Upper lobe of right lung (tissue), 1 donor: ENCODE measurements around the gene MERTK. TPM values are rescaled to one million over a fixed set of nuclear protein-coding genes. Genes with fewer than 3 reads are reported as not detected.
"Not testable (repeated sequence)": the region's sequence is repeated elsewhere in the genome, so short reads cannot be mapped to it uniquely, and the experiment has no call there.

ENCODE experiments used
- ATAC-seq: fragments of 200-7000 bp; cut with Tn5 transposase; one replicate; pipeline ENCODE4 v1.9.1; 2020; ENCODE audit warnings: mild to moderate bottlenecking, moderate library complexity
- DNase-seq: peaks from one replicate; pipeline ENCODE4 v3.0.0-alpha.2; 2020
- H3K27ac ChIP-seq: fragments of 200-600 bp; one replicate; pipeline ENCODE4 v1.8.0; 2022
- H3K27me3 ChIP-seq: fragments of 200-600 bp; one replicate; pipeline ENCODE4 v1.8.0; 2022; ENCODE audit warnings: mild to moderate bottlenecking
- H3K36me3 ChIP-seq: fragments of 200-600 bp; one replicate; pipeline ENCODE4 v1.8.0; 2022
- H3K4me1 ChIP-seq: fragments of 200-600 bp; one replicate; pipeline ENCODE4 v1.8.0; 2022
- H3K4me3 ChIP-seq: fragments of 200-600 bp; one replicate; pipeline ENCODE4 v1.8.0; 2022; ENCODE audit warnings: mild to moderate bottlenecking
- H3K9me3 ChIP-seq: fragments of 200-600 bp; one replicate; pipeline ENCODE4 v1.8.0; 2022
- CTCF ChIP-seq: fragments of 200-600 bp; IDR thresholded peaks from one replicate; pipeline ENCODE4 v1.8.0; 2022; ENCODE audit warnings: antibody characterized with exemption
- intact Hi-C: fragments of 100-400 bp; cut with DNase I; formaldehyde crosslinking; loops from one replicate; pipeline ENCODE4 v1.11.0; 2022
- total RNA-seq: library from RNA; stranded (reverse); fragmentation: NEBNext Ultra II Directional; extraction: Animal tissue kit (Norgen Biotek cat#: 25700); gene quantifications from one replicate; pipeline ENCODE4 v1.2.1, GENCODE V29; 2021
- donor health status: DM: no; HTN: yes; CAD: no; lungs with severe emphysema.

MERTK gene
- total RNA-seq, 1 donor from 2014 or later: 17.3 TPM

- no peak overlapping the region for H3K27ac ChIP-seq
- no peak for DNase-seq
- intact Hi-C loops: no loop called here
Observed at GRCh38 chr2:112033600-112033999, 135.2 kb downstream of the MERTK start.

GRCh38 chr2:112034924-112035323 is 136.5 kb downstream of the MERTK start:
- Histone ChIP-seq H3K27me3 (no peaks in the 10 kb centered on the region), H3K36me3 (no peaks in the 10 kb centered on the region), H3K27ac (no peak overlapping the region), H3K4me1 (peaks cover 25% of the 10 kb centered on the region), H3K9me3 (no peaks in the 10 kb centered on the region), H3K4me3 (no peak overlapping the region)
- intact Hi-C loops: no loop called here
- no peak for TF ChIP-seq CTCF
- DNase-seq (no peak), ATAC-seq (no peak)

More at GRCh38 chr2:112033600-112033999, 135.2 kb downstream of the MERTK start:
- Histone ChIP-seq H3K9me3 (no peaks in the 10 kb centered on the region), H3K4me1 (peaks cover 25% of the 10 kb centered on the region), H3K27me3 (no peaks in the 10 kb centered on the region), H3K36me3 (no peaks in the 10 kb centered on the region), H3K4me3 (no peak overlapping the region)
- no peak for ATAC-seq
- TF ChIP-seq CTCF: no peak

GRCh38 chr2:112035786-112036185 is 137.4 kb downstream of the MERTK start:
- peaks cover 25% of the 10 kb centered on the region for H3K4me1 ChIP-seq
- no peak overlapping the region for H3K27ac ChIP-seq
- no peak overlapping the region for H3K4me3 ChIP-seq
- H3K36me3 ChIP-seq: no peaks in the 10 kb centered on the region
- intact Hi-C loops: no loop called here
- ATAC-seq (no peak), DNase-seq (no peak)
- H3K27me3 ChIP-seq: no peaks in the 10 kb centered on the region
- H3K9me3 ChIP-seq: no peaks in the 10 kb centered on the region
- no peak for TF ChIP-seq CTCF

GRCh38 chr2:112039556-112039955 is 141.1 kb downstream of the MERTK start:
- H3K9me3 ChIP-seq, ATAC-seq, H3K4me3 ChIP-seq, DNase-seq, H3K27ac ChIP-seq, H3K4me1 ChIP-seq, H3K36me3 ChIP-seq, intact Hi-C loops, H3K27me3 ChIP-seq: not testable (repeated sequence)

GRCh38 chr2:112040066-112040465 is 141.7 kb downstream of the MERTK start:
- H3K36me3 ChIP-seq, H3K4me3 ChIP-seq, H3K4me1 ChIP-seq, H3K27me3 ChIP-seq, H3K9me3 ChIP-seq, ATAC-seq, DNase-seq, intact Hi-C loops, H3K27ac ChIP-seq: not testable (repeated sequence)

- H3K9me3 ChIP-seq, H3K4me3 ChIP-seq, H3K4me1 ChIP-seq, DNase-seq, intact Hi-C loops, H3K27me3 ChIP-seq, ATAC-seq, H3K36me3 ChIP-seq, H3K27ac ChIP-seq: not testable (repeated sequence)
Observed at GRCh38 chr2:112041460-112041859, 143.1 kb downstream of the MERTK start.

- TF ChIP-seq CTCF: no peak
- Histone ChIP-seq H3K4me1 (peaks cover 10% of the 10 kb centered on the region), H3K36me3 (no peaks in the 10 kb centered on the region), H3K9me3 (no peaks in the 10 kb centered on the region), H3K27me3 (no peaks in the 10 kb centered on the region), H3K27ac (no peak overlapping the region), H3K4me3 (no peak overlapping the region)
- intact Hi-C loops: loop anchor here (5.0 kb wide), 1 partner anchor 148 kb away; the partner anchor contains the start of gene MERTK
- DNase-seq (no peak), ATAC-seq (no peak)
Observed at GRCh38 chr2:112045446-112046014, 147.1 kb downstream of the MERTK start.
